Skeletal muscle satellite cell (primary cell): Measurements from ENCODE around the gene SDSL.

ENCODE experiments used
- H3K27me3 ChIP-seq: 2 replicates; pipeline ENCODE4 v1.7.0; 2013; ENCODE audit warnings: low read length; ENCODE audit not compliant: control insufficient read depth, insufficient read depth
- H3K36me3 ChIP-seq: 2 replicates; pipeline ENCODE4 v1.7.0; 2013; ENCODE audit warnings: mild to moderate bottlenecking, control low read depth, low read length; ENCODE audit not compliant: insufficient read depth
- H3K4me1 ChIP-seq: 2 replicates; pipeline ENCODE4 v1.7.0; 2013; ENCODE audit warnings: low read length; ENCODE audit not compliant: control insufficient read depth, insufficient read depth
- H3K4me2 ChIP-seq: 2 replicates; pipeline ENCODE4 v1.7.0; 2013; ENCODE audit warnings: mild to moderate bottlenecking, low read length
- H3K4me3 ChIP-seq: 2 replicates; pipeline ENCODE4 v1.7.0; 2013; ENCODE audit warnings: low read length
- H3K9ac ChIP-seq: 2 replicates; pipeline ENCODE4 v1.7.0; 2013; ENCODE audit warnings: mild to moderate bottlenecking, low read depth, low read length, moderate library complexity
- H3K9me3 ChIP-seq: replicated peaks from 2 replicates; pipeline ENCODE4 v1.7.0; 2013; ENCODE audit warnings: mild to moderate bottlenecking, control low read depth, low read length

SDSL gene

DNA sequence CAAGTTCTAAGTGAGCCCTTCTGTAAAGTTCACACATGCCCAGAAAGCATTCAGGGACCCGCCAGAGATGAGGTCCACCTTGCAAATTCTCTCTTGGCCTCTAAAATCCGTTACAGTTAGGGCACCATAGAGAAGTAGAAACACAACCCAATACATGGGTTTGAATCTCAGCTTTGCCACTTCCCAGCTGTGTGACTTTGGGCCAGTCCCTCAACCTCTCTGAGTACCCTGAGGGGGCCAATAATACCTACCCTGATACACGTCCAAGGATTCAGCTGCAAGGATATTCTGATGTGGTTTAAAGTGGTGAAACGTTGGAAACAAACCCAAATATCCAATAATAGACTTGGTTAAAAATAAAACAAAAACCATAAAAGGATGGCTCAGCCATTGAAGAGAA is 37.8 kb downstream of the SDSL start:
- peaks cover 63% of the 10 kb centered on the region for H3K27me3 ChIP-seq
- no peaks in the 10 kb centered on the region for H3K9me3 ChIP-seq
- no peaks in the 10 kb centered on the region for H3K4me1 ChIP-seq
- H3K4me3 ChIP-seq: no peak overlapping the region
- H3K9ac ChIP-seq: no peak overlapping the region
- H3K4me2 ChIP-seq: no peak overlapping the region
- no peaks in the 10 kb centered on the region for H3K36me3 ChIP-seq

DNA sequence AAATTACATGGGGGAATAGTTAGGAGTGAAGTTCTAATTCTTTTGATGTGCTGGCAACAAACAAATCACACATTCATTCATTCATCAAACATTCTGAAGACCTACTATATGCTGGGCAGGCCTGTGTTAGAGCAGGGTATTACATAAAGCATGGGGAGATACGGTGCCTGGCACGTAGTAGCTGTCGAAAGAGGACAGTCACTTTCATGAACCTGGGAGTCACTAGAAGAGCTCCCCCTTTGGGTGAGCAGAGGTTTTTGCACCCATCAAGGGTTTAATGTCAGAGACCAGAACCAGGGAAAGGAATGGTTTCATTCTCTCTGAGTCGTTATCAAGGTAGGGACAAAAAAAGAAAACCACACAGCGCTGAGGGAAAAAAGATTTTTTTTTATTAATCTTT is 39.5 kb downstream of the SDSL start:
- Histone ChIP-seq H3K4me2 (no peak overlapping the region), H3K36me3 (no peaks in the 10 kb centered on the region), H3K9ac (no peak overlapping the region), H3K4me1 (no peaks in the 10 kb centered on the region), H3K9me3 (no peaks in the 10 kb centered on the region), H3K27me3 (peaks cover 74% of the 10 kb centered on the region), H3K4me3 (no peak overlapping the region)

DNA sequence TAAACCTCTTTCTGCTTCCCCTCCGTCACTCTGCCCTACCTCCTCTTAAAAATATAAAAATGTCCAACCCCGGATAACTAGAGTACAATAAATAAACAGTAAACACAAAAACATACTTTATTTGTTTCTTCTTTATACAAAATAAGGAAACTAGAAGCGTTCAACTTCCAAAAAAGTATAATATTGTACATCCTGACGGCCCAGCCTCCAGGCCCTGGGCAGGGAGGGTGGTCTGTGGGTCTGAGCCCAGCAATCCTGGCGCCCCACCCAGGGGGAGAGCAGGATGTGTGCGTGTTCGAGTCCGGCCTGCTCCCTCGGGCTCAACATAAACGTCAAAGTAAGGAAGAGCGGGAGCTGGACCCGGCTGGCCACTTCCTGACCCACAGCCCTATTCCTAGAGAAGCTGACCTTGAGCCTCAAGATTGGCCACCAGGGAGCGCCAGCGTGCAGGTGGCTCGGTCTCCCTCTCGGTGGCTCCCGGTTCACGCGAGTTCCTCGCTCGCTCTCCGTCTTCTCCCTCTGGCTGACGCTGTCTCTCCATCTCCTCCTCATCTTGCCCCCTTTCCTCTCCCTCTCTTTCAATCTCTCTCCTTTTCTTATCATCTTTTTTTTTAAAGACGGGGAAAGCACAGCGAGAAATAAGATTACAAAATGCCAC is 40.1 kb downstream of the SDSL start:
- H3K4me2 ChIP-seq: peak overlapping the region; percentile 62
- H3K4me3 ChIP-seq: peak overlapping the region; percentile 25
- H3K36me3 ChIP-seq: no peaks in the 10 kb centered on the region
- H3K27me3 ChIP-seq: peaks cover 74% of the 10 kb centered on the region
- peaks cover 4% of the 10 kb centered on the region for H3K4me1 ChIP-seq
- no peak overlapping the region for H3K9ac ChIP-seq
- H3K9me3 ChIP-seq: no peaks in the 10 kb centered on the region

DNA sequence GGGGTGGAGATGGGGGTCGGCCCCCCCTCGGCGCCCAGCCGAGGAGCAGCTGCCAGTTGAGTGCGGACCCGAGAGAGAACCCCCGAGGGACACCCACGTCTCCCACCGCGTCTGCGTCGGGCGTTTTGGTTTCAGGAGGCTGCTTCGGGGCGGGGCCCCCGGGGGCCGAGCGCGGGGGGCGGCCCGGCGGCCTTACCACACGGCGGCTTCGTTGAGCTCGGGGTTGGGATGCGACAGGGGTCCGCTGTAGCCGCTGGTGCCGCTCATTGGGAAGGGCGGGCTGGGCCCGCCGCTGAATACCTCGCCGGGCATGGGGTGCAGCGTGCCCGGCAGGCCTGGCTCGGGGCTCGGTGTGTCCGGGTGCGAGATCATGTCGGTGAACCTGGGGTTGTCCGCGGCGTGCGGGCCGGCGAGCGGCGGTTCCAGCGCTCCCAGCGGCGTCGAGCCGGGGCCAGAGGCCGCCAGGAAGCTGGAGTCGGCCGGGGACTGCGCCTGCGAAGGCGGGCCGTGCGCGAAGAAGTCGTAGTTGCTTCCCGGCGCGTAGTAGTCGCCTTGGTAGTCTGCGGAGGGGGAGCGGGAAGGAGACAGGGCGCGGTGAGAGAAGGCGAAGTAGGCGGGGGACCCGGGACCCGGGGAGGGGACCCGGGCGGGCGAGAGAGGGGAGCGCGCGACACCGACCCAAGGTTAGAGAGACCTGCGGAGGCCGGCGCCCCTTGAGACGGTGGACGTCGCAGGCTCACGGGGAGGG is 41.0 kb downstream of the SDSL start:
- Histone ChIP-seq H3K9me3 (no peaks in the 10 kb centered on the region), H3K4me3 (no peak overlapping the region), H3K27me3 (peaks cover 74% of the 10 kb centered on the region), H3K4me1 (peaks cover 10% of the 10 kb centered on the region), H3K4me2 (peak overlapping the region; percentile 57), H3K9ac (no peak overlapping the region), H3K36me3 (no peaks in the 10 kb centered on the region)

DNA sequence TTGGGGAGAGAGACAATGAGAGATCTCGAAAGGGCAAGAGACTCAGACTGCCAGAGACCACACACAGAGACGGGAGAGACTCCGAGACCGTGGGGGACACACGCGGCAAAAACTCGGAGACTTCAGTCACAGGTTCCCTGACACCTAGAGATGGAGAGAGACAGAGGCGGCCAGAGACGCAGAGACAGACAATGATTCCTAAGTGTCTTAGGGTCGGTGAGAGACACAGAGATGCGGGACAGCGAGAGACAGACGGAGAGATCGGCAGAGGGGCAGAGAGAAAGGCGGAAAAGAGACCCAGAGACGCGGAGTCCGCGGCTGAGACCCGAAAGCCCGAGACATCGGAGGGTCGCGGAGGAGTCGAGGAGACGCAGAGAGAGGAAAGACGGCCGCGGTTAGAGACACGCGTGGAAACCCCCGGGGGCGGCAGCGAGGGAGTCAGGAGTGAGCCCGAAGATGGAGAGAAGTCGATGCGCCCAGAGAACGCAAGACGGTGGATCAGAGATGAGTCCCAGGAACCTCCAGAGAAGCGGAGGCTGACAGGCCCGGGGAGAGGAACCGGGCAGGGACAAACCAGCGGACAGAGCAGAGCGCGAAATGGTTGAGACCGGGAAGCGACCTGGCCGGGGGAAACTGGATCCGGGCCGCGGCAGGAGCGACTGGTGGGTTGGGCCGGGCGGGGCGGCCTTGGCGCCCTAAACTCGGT is 41.7 kb downstream of the SDSL start:
- H3K9me3 ChIP-seq: no peaks in the 10 kb centered on the region
- no peak overlapping the region for H3K4me3 ChIP-seq
- no peaks in the 10 kb centered on the region for H3K36me3 ChIP-seq
- H3K27me3 ChIP-seq: peaks cover 74% of the 10 kb centered on the region
- peaks cover 10% of the 10 kb centered on the region for H3K4me1 ChIP-seq
- H3K9ac ChIP-seq: no peak overlapping the region
- H3K4me2 ChIP-seq: peak overlapping the region; percentile 57

DNA sequence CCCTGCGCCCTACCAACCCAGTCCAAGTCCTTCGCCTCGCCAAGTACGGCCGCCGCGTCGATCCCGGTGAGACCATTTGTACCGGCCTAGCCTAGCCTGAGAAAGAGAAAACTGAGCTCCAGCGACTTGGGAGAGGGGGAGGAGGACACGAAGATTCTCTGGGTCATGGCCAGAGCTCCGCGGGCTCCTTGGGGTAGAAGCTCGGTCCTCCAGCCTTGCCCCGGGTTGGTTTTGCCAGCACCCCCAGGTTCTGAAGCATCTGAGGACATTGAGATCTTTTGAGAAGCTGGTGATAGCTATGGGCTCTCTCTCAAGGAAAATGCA is 42.2 kb downstream of the SDSL start:
- H3K4me1 ChIP-seq: peaks cover 10% of the 10 kb centered on the region
- peak overlapping the region; percentile 57 for H3K4me2 ChIP-seq
- no peak overlapping the region for H3K4me3 ChIP-seq
- peaks cover 74% of the 10 kb centered on the region for H3K27me3 ChIP-seq
- H3K9me3 ChIP-seq: no peaks in the 10 kb centered on the region
- no peaks in the 10 kb centered on the region for H3K36me3 ChIP-seq
- H3K9ac ChIP-seq: no peak overlapping the region

DNA sequence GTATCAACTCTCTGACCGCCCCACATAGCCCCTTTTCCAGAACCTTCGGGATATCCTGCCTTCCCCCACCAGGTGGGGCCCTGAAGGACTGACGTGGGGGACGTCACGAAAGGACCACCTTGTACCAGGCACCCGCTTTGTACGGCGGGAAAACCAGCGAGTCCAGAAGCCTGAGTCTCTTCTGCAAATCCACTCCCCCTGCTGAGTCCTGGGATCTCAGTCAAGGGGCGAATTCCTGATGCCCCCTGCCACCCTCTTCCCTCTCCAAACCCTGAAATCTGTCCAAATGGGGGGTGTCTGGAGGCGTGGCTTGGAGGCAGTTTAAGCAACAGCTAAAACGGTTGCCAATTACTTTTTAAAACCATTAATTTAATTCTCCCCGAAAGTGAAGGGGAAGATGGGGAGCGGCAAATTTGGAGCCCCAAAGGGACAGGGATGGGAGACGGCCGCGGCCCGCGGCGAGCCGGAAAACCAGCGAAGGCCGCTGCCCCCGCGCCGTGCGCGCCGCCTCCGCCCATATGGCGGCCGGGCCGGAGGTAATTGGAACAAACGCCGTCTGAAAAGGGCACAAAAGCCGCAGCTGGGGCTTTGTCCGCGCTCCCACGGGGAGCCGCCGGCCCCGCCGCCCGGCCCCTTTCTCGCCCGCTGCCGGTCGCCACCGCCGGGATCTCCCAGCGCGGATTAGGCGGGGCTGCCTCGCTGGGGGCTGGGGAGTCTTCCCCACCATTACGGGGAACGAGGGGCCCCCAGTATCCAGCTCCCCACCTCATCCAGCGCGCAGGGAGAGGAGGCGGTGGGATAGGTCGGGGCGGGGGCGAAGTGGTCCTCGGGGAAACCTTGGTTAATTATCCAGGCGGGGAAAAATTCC is 42.9 kb downstream of the SDSL start:
- Histone ChIP-seq H3K36me3 (no peaks in the 10 kb centered on the region), H3K27me3 (peaks cover 79% of the 10 kb centered on the region), H3K4me1 (peaks cover 10% of the 10 kb centered on the region), H3K4me2 (peak overlapping the region; percentile 42), H3K4me3 (no peak overlapping the region), H3K9ac (no peak overlapping the region), H3K9me3 (no peaks in the 10 kb centered on the region)

DNA sequence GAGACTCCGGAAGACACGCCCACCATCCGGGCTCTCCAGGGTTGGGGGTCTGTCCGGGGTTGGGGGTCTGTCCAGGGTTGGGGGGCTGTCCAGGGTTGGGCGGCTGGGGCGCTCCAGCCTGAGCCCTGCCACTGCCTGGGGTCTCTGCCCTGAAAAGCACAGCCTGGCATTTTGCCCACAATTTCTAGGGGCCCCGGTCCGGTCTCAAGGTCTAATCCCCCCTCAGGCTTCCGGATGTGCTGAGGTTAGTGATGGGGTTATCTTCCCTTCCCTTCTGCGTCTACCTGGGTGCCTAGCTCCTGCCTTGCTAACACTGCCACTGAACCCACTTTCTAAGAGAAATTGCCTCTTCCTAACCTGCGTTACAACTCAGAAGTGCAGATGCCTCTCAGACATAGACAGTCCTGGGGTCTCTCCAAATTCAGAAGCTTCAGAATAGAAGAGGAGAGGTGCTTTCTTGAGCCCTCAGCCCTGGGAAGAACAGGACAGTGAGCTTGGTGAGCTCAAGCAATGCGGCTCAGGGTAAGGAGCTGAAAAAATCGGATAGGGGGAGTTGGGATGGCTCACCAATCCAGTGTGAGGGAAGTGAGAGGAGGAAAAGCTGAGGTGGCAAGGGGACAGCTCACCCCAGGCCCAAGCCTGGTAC is 43.8 kb downstream of the SDSL start:
- H3K9me3 ChIP-seq: no peaks in the 10 kb centered on the region
- no peaks in the 10 kb centered on the region for H3K36me3 ChIP-seq
- H3K4me3 ChIP-seq: no peak overlapping the region
- peaks cover 81% of the 10 kb centered on the region for H3K27me3 ChIP-seq
- H3K9ac ChIP-seq: no peak overlapping the region
- peaks cover 10% of the 10 kb centered on the region for H3K4me1 ChIP-seq
- no peak overlapping the region for H3K4me2 ChIP-seq

DNA sequence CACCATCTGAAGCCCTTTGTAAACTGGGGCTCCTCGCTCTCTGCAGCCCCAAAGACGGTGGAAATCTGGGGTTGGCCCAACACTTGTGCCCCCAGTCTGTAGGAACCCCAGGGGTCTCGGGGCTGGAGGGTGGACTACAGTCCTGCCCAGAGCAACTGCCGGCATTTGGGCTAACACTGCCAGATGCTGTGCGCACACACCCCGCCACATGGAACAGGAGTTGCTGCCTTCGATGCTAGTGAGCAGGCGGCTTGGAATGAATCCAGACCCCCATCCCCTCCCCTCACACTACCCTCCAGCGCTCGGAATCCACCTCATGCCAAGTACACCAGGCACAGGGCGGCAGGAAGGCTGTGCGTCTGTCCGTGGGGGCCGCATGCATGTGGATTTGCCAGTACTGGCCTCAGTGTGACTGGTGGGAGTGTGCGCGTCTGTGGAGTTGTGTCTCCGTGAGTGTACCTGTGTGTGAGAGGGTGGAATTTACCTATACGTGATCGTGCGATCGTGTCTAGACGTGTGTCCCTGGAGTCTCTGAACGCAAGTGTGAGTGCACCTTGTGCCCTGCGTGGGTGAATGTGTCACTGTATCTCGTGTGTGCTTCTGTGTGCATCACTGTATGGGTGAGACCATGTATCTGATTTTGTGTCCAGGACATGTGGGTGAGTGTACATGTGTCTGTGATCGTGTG is 44.4 kb downstream of the SDSL start:
- Histone ChIP-seq H3K4me1 (peaks cover 10% of the 10 kb centered on the region), H3K36me3 (no peaks in the 10 kb centered on the region), H3K4me3 (no peak overlapping the region)

DNA sequence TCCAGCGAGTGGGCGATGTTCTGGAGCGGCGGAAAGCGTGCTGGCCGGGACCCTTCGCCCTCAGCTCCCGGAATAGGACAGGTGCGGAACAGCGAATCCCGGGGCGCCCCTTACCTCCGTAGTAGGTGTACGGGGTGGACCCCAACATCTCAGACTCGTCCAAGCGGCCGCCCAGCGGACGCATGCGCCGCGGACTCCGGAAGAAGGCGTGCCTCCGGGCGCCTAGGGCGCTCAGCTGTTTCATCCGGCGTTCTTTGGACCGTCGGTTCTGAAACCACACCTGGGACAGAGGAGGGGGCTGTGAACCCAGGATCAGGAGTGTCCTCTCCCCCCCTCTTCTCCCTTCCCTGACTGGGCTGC is 44.9 kb downstream of the SDSL start:
- no peaks in the 10 kb centered on the region for H3K9me3 ChIP-seq
- H3K4me3 ChIP-seq: peak overlapping the region; percentile 52
- H3K36me3 ChIP-seq: no peaks in the 10 kb centered on the region
- peak overlapping the region; percentile 75 for H3K4me2 ChIP-seq
- H3K27me3 ChIP-seq: peaks cover 93% of the 10 kb centered on the region
- H3K4me1 ChIP-seq: peaks cover 10% of the 10 kb centered on the region
- no peak overlapping the region for H3K9ac ChIP-seq

More for the DNA sequence above, 44.4 kb downstream of the SDSL start:
- Histone ChIP-seq H3K27me3 (peaks cover 88% of the 10 kb centered on the region), H3K9ac (no peak overlapping the region), H3K4me2 (peak overlapping the region; percentile 75), H3K9me3 (no peaks in the 10 kb centered on the region)
